Measurements from ENCODE around the gene HNF4A. TPM values are rescaled to one million over a fixed set of nuclear protein-coding genes. Genes with fewer than 3 reads are reported as not detected.

HNF4A gene
- total and polyA plus RNA-seq, 11 donors: 0.03 TPM; not detected in 10

DNA sequence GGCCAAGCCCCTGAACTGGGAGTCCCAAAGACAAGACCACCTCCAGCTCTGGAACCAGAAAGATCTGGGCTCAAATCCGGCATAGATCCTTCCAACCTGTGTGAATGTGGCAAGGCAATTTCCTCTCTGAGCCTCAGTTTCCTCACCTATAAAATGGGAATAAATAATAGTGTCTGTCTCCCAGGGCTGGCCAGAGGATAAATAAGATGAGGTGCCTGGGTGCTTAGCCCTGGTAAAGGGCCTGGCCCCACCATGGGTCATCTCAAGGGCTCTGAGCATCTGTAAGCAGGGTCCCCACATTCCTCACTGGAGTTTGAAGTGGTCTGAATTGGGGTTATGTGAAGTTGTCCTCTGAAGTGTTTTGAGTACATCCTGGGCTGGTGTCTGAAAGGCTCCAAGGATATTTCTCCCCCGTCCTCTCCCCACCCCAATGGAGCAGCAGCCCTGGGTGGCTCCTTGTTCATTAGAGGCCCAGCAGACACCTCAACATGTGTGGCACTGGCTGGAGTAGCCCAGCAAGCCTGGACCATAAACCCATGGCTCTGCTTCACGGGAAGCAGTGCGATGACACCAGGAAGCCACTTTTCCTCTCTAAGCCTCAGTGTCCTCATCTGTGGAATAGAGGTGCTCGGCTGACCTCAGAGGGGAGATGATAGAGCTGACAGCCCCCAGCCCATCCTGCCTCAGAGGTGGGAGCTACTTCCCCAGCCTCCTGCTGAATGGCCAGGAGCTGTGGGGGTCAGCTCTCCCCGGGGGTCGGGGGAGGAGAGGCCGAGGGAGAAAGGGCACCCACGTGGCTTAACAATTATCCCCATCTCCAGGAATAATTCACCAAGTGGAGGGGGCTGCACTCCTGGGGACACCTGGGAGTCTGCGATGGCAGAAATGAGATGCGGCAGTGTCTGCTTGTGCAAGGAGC is 48.0 kb downstream of the HNF4A start:
- Histone ChIP-seq H3K4me3 (no peak overlapping the region), H3K27ac (no peak overlapping the region), H3K4me1 (no peaks in the 10 kb centered on the region), H3K36me3 (no peaks in the 10 kb centered on the region), H3K9me3 (no peaks in the 10 kb centered on the region), H3K27me3 (peaks cover 0 to 10% (median 0%) of the 10 kb centered on the region in 9 donors)
- ATAC-seq: no peak
- intact Hi-C loops (cut with DNase I): no loop called here
- no peak for TF ChIP-seq POLR2A (IDR thresholded peaks at IDR 0.05)
- TF ChIP-seq, protein P1, sequence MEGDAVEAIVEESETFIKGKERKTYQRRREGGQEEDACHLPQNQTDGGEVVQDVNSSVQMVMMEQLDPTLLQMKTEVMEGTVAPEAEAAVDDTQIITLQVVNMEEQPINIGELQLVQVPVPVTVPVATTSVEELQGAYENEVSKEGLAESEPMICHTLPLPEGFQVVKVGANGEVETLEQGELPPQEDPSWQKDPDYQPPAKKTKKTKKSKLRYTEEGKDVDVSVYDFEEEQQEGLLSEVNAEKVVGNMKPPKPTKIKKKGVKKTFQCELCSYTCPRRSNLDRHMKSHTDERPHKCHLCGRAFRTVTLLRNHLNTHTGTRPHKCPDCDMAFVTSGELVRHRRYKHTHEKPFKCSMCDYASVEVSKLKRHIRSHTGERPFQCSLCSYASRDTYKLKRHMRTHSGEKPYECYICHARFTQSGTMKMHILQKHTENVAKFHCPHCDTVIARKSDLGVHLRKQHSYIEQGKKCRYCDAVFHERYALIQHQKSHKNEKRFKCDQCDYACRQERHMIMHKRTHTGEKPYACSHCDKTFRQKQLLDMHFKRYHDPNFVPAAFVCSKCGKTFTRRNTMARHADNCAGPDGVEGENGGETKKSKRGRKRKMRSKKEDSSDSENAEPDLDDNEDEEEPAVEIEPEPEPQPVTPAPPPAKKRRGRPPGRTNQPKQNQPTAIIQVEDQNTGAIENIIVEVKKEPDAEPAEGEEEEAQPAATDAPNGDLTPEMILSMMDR (IDR thresholded peaks at IDR 0.05): no peak
- WGBS, 4 donors: 66 to 77% (median 68%) methylated on average over 10 to 11 of the region's 11 CpGs
- peak in 1 of 5 donors; percentile 28 for DNase-seq

DNA sequence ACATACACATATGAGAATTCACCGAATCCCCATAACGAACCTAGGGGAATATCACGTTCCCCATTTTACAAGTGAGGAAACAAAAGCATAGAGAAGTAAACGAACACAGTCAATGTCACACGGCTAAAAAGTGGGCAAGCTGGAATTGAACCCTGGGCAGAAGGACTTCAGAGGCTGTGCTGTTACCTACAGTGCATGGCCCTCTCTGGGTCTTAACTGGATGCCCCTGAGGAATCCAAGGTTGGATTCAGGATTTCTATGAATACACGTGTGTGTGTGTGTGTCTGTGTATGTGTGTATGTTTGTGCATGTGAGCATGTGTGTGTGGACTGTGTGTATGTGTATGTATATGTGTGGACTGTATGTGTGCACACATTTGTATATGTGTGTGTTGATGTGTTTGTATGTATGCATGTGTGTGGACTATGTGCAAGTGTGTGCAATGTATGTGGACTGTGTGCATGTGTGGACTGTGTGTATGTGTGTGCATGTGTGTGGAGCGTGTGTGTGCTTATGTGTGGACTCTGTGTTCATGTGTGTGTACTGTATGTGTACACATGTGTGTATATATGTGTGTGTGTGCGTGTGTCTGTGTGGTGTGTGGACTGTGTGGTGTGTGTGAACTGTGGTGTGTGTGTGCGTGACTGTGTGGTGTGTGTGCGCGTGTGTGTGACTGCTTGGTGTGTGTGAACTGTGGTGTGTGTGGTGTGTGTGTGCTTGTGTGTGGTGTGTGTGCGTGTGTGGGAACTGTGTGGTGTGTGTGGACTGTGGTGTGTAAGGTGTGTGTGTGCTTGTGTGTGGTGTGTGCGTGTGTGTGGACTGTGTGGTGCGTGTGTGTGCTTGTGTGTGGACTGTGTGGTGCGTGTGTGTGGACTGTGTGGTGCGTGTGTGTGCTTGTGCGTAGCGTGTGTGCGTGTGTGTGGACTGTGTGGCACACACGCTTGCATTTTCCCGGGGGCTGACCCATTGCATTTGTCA is 49.0 kb downstream of the HNF4A start:
- Histone ChIP-seq H3K36me3 (no peaks in the 10 kb centered on the region), H3K4me1 (no peaks in the 10 kb centered on the region), H3K27ac (no peak overlapping the region), H3K9me3 (no peaks in the 10 kb centered on the region), H3K27me3 (peaks cover 0 to 10% (median 0%) of the 10 kb centered on the region in 9 donors), H3K4me3 (no peak overlapping the region)
- ATAC-seq: no peak
- intact Hi-C loops (cut with DNase I): no loop called here
- no peak for TF ChIP-seq POLR2A (IDR thresholded peaks at IDR 0.05)
- TF ChIP-seq, protein P1 (IDR thresholded peaks at IDR 0.05): no peak
- WGBS, 4 donors: 75 to 85% (median 79%) methylated on average over 21 of the region's 21 CpGs
- peak in 1 of 5 donors; percentile 12 for DNase-seq

DNA sequence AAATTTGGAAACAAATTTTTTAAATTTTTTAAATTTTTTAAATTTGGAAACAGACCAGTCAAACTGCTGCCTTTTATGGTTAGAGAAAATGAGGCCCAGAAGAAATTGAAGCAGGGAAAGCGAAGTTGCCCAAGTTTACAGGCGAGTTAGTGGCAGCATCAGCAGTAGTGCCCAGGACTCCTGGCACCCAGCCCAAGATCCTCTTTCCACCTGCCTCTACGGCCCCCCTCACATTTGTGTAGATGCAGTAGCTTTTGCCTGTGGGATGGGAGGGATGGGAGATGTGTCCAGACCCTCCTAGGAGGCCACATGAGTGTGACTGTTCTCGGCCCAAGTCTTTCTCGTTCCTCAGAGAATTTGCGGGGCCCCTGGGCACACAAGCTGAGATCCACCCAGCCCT is 49.8 kb downstream of the HNF4A start:
- TF ChIP-seq, protein P1 (IDR thresholded peaks at IDR 0.05): no peak
- no peak for TF ChIP-seq POLR2A (IDR thresholded peaks at IDR 0.05)
- H3K4me1 ChIP-seq: no peaks in the 10 kb centered on the region
- peak in 1 of 5 donors; percentile 20 for DNase-seq
- H3K27me3 ChIP-seq: peaks cover 0 to 10% (median 0%) of the 10 kb centered on the region in 9 donors
- H3K36me3 ChIP-seq: no peaks in the 10 kb centered on the region
- no peaks in the 10 kb centered on the region for H3K9me3 ChIP-seq
- intact Hi-C loops (cut with DNase I): no loop called here
- H3K27ac ChIP-seq: no peak overlapping the region
- 73 to 77% (median 75%) methylated on average over 6 of the region's 6 CpGs for WGBS, 4 donors
- no peak for ATAC-seq
- H3K4me3 ChIP-seq: no peak overlapping the region
